ENCODE results near the gene SALL1. TPM values are rescaled to one million over a fixed set of nuclear protein-coding genes. Genes with fewer than 3 reads are reported as not detected.

The SALL1 gene
- total RNA-seq, 1 experiment from 2014 or later, result not detected

DNA sequence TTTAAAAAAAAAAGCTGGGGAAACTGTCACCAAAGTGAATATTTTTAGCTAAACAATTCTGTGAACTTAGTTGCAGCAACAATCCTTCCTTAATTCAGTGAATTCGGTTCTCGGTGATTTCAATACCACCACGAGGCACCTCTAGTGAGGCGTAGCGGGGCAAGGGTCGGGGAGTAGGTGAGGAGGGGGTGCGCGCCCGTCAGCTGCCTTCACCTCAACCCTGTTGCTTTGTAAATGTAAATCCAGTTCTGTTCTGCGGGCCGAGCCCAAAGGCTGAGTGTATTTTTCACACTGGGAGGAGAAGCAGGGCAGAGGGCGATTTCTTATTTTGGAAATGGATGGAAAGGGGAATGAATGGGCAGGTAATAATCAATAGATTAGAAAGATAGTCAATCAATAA is 17.4 kb downstream of the SALL1 start:
- ChIA-PET POLR2A (no interaction called here), RAD21 (ENCODE audit: low non-redundant PET in 1 of 2, low total read pairs in 2 of 2, uncharacterized antibody in 2 of 2, unreplicated experiment in 2 of 2) (no interaction called here), CTCF (no interaction called here)
- no peak overlapping the region for H3K4me2 ChIP-seq (ENCODE audit: low read length)
- no peak overlapping the region for H3K9ac ChIP-seq (ENCODE audit: low read length)
- no peaks in the 10 kb centered on the region for H4K20me1 ChIP-seq (ENCODE audit: insufficient read depth)
- H3K79me2 ChIP-seq (ENCODE audit: insufficient read depth, low read length), result no peaks in the 10 kb centered on the region
- no peaks in the 10 kb centered on the region for H3K9me2 ChIP-seq (ENCODE audit: insufficient read depth)
- H3K27me3 ChIP-seq (ENCODE audit: insufficient read depth, low read length), result no peaks in the 10 kb centered on the region
- intact Hi-C loops (cut with micrococcal nuclease), result no loop called here
- no peaks in the 10 kb centered on the region for H3K9me3 ChIP-seq (ENCODE audit: control insufficient read depth in 1 of 2, insufficient read depth in 1 of 2, low read depth in 1 of 2, low read length in 2 of 2)
- H2AFZ ChIP-seq (ENCODE audit: low read depth, low read length, poor library complexity, severe bottlenecking), result no peak overlapping the region
- BruUV-seq (replicated peaks), result no TSS peak
- DNase-seq (ENCODE audit: low read depth, low spot score) (no peak), ATAC-seq (no peak)
- no peak overlapping the region for H3K4me3 ChIP-seq (replicated peaks in 1 of 2; ENCODE audit: low read depth in 1 of 2, low read length in 2 of 2)
- H3K27ac ChIP-seq (ENCODE audit: low read depth, low read length), result no peak overlapping the region
- H3K36me3 ChIP-seq (ENCODE audit: control insufficient read depth in 1 of 2, insufficient read depth in 2 of 2, low read length in 2 of 2), result no peaks in the 10 kb centered on the region
- no peaks in the 10 kb centered on the region for H3K4me1 ChIP-seq (ENCODE audit: control insufficient read depth in 1 of 2, insufficient read depth in 2 of 2, low read length in 2 of 2)
- TF ChIP-seq POLR2A (IDR thresholded peaks at IDR 0.05; ENCODE audit: borderline replicate concordance, extremely low read depth, insufficient read depth, insufficient read length), result no peak
- no peak for TF ChIP-seq TCF7L2 (IDR thresholded peaks at IDR 0.05; ENCODE audit: borderline replicate concordance, extremely low read depth, insufficient read depth, insufficient read length)
- TF ChIP-seq SIN3A (IDR thresholded peaks at IDR 0.05; ENCODE audit: low read depth), result no peak
- no peak for TF ChIP-seq ZFX (IDR thresholded peaks at IDR 0.05)
- TF ChIP-seq RAD21 (IDR thresholded peaks at IDR 0.05; ENCODE audit: low read depth), result no peak
- TF ChIP-seq, protein P1, sequence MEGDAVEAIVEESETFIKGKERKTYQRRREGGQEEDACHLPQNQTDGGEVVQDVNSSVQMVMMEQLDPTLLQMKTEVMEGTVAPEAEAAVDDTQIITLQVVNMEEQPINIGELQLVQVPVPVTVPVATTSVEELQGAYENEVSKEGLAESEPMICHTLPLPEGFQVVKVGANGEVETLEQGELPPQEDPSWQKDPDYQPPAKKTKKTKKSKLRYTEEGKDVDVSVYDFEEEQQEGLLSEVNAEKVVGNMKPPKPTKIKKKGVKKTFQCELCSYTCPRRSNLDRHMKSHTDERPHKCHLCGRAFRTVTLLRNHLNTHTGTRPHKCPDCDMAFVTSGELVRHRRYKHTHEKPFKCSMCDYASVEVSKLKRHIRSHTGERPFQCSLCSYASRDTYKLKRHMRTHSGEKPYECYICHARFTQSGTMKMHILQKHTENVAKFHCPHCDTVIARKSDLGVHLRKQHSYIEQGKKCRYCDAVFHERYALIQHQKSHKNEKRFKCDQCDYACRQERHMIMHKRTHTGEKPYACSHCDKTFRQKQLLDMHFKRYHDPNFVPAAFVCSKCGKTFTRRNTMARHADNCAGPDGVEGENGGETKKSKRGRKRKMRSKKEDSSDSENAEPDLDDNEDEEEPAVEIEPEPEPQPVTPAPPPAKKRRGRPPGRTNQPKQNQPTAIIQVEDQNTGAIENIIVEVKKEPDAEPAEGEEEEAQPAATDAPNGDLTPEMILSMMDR (IDR thresholded peaks at IDR 0.05 in 2 of 3, conservative IDR thresholded peaks at IDR 0.05 in 1 of 3; ENCODE audit: borderline replicate concordance in 1 of 3, insufficient read depth in 1 of 3, low read depth in 2 of 3, low read length in 2 of 3), result no peak
- TF ChIP-seq, protein P2, sequence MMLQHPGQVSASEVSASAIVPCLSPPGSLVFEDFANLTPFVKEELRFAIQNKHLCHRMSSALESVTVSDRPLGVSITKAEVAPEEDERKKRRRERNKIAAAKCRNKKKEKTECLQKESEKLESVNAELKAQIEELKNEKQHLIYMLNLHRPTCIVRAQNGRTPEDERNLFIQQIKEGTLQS (IDR thresholded peaks at IDR 0.05), result no peak
- TF ChIP-seq, protein P3, sequence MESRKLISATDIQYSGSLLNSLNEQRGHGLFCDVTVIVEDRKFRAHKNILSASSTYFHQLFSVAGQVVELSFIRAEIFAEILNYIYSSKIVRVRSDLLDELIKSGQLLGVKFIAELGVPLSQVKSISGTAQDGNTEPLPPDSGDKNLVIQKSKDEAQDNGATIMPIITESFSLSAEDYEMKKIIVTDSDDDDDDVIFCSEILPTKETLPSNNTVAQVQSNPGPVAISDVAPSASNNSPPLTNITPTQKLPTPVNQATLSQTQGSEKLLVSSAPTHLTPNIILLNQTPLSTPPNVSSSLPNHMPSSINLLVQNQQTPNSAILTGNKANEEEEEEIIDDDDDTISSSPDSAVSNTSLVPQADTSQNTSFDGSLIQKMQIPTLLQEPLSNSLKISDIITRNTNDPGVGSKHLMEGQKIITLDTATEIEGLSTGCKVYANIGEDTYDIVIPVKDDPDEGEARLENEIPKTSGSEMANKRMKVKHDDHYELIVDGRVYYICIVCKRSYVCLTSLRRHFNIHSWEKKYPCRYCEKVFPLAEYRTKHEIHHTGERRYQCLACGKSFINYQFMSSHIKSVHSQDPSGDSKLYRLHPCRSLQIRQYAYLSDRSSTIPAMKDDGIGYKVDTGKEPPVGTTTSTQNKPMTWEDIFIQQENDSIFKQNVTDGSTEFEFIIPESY (IDR thresholded peaks at IDR 0.05; ENCODE audit: extremely low read depth, insufficient replicate concordance, low read length), result no peak
- TF ChIP-seq, protein P4, sequence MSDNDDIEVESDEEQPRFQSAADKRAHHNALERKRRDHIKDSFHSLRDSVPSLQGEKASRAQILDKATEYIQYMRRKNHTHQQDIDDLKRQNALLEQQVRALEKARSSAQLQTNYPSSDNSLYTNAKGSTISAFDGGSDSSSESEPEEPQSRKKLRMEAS (IDR thresholded peaks at IDR 0.05), result no peak
- no peak for TF ChIP-seq EGR1 (IDR thresholded peaks at IDR 0.05; ENCODE audit: low read depth)
- no peak for TF ChIP-seq ELF1 (IDR thresholded peaks at IDR 0.05; ENCODE audit: borderline replicate concordance, low read depth)
- TF ChIP-seq ZNF274 (IDR thresholded peaks at IDR 0.05; ENCODE audit: low read depth, low read length), result no peak
- no peak for TF ChIP-seq CBX3 (IDR thresholded peaks at IDR 0.05; ENCODE audit: low read depth)
- TF ChIP-seq, protein P5, sequence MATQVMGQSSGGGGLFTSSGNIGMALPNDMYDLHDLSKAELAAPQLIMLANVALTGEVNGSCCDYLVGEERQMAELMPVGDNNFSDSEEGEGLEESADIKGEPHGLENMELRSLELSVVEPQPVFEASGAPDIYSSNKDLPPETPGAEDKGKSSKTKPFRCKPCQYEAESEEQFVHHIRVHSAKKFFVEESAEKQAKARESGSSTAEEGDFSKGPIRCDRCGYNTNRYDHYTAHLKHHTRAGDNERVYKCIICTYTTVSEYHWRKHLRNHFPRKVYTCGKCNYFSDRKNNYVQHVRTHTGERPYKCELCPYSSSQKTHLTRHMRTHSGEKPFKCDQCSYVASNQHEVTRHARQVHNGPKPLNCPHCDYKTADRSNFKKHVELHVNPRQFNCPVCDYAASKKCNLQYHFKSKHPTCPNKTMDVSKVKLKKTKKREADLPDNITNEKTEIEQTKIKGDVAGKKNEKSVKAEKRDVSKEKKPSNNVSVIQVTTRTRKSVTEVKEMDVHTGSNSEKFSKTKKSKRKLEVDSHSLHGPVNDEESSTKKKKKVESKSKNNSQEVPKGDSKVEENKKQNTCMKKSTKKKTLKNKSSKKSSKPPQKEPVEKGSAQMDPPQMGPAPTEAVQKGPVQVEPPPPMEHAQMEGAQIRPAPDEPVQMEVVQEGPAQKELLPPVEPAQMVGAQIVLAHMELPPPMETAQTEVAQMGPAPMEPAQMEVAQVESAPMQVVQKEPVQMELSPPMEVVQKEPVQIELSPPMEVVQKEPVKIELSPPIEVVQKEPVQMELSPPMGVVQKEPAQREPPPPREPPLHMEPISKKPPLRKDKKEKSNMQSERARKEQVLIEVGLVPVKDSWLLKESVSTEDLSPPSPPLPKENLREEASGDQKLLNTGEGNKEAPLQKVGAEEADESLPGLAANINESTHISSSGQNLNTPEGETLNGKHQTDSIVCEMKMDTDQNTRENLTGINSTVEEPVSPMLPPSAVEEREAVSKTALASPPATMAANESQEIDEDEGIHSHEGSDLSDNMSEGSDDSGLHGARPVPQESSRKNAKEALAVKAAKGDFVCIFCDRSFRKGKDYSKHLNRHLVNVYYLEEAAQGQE (IDR thresholded peaks at IDR 0.05; ENCODE audit: low read depth), result no peak
- no peak for TF ChIP-seq CEBPB (IDR thresholded peaks at IDR 0.05; ENCODE audit: low read depth)
- TF ChIP-seq EZH2 (IDR thresholded peaks at IDR 0.05), result no peak
